Hippocampal formation (tissue), 2 donors: ENCODE data around the gene CD40LG.

ENCODE experiments used
- DNase-seq, 2 donors: peaks; one replicate each; lab custom pipeline; 2025; lab: John Stamatoyannopoulos, UW

CD40LG gene

GRCh38 chrX:136650811-136651210 lies 2.9 kb downstream of the CD40LG start:
- no peak for DNase-seq

GRCh38 chrX:136652822-136653723 lies 5.1 kb downstream of the CD40LG start:
- no peak for DNase-seq

GRCh38 chrX:136656361-136656964 lies 8.5 kb downstream of the CD40LG start:
- DNase-seq = no peak

GRCh38 chrX:136658151-136658550 lies 10.2 kb downstream of the CD40LG start:
- no peak for DNase-seq

GRCh38 chrX:136659174-136659573 lies 11.2 kb downstream of the CD40LG start:
- no peak for DNase-seq

GRCh38 chrX:136660896-136661295 lies 12.9 kb downstream of the CD40LG start:
- no peak for DNase-seq

GRCh38 chrX:136662104-136662503 lies 14.1 kb downstream of the CD40LG start:
- no peak for DNase-seq

GRCh38 chrX:136662976-136663375 lies 15.0 kb downstream of the CD40LG start:
- no peak for DNase-seq

GRCh38 chrX:136665258-136665900 lies 17.4 kb downstream of the CD40LG start:
- no peak for DNase-seq

- no peak for DNase-seq
Measured at GRCh38 chrX:136666088-136666487, 18.1 kb downstream of the CD40LG start.

- no peak for DNase-seq
Measured at GRCh38 chrX:136667446-136668168, 19.6 kb downstream of the CD40LG start.

- no peak for DNase-seq
Measured at GRCh38 chrX:136671006-136671610, 23.1 kb downstream of the CD40LG start.

GRCh38 chrX:136674270-136674985 lies 26.5 kb downstream of the CD40LG start:
- no peak for DNase-seq

- no peak for DNase-seq
Measured at GRCh38 chrX:136679531-136679930, 31.6 kb downstream of the CD40LG start.

- no peak for DNase-seq
Measured at GRCh38 chrX:136684120-136684519, 36.2 kb downstream of the CD40LG start.

- no peak for DNase-seq
Measured at GRCh38 chrX:136687457-136687856, 39.5 kb downstream of the CD40LG start.

- no peak for DNase-seq
Measured at GRCh38 chrX:136689436-136689835, 41.5 kb downstream of the CD40LG start.

- DNase-seq = no peak
Measured at GRCh38 chrX:136691028-136691809, 43.3 kb downstream of the CD40LG start.

GRCh38 chrX:136692271-136692670 lies 44.3 kb downstream of the CD40LG start:
- no peak for DNase-seq

- DNase-seq = peak in 1 of 2 donors; percentile 19
Measured at GRCh38 chrX:136694431-136695087, 46.6 kb downstream of the CD40LG start.
